HUES64 (cell line): Measurements from ENCODE around the gene PEX14.

Experiments
- H3K27ac ChIP-seq: 2 replicates; pipeline ENCODE4 v1.7.0; 2013; ENCODE audit warnings: low read depth, low read length, inconsistent platforms
- H3K27me3 ChIP-seq: 2 replicates; pipeline ENCODE4 v1.6.1; 2013; ENCODE audit warnings: mild to moderate bottlenecking, low read length; ENCODE audit not compliant: insufficient read depth
- H3K36me3 ChIP-seq: 2 replicates; pipeline ENCODE4 v1.6.1; 2013; ENCODE audit warnings: mild to moderate bottlenecking, low read length; ENCODE audit not compliant: insufficient read depth
- H3K4me1 ChIP-seq: 2 replicates; pipeline ENCODE4 v1.6.1; 2013; ENCODE audit warnings: mild to moderate bottlenecking, low read length, moderate library complexity; ENCODE audit not compliant: insufficient read depth
- H3K4me3 ChIP-seq: 2 replicates; pipeline ENCODE4 v1.5.1; 2013; ENCODE audit warnings: mild to moderate bottlenecking, low read length, moderate library complexity
- H3K9ac ChIP-seq: 2 replicates; pipeline ENCODE4 v1.6.1; 2013; ENCODE audit warnings: mild to moderate bottlenecking, low read depth, low read length
- H3K9me3 ChIP-seq: 2 replicates; pipeline ENCODE4 v1.6.1; 2013; ENCODE audit warnings: low read depth, low read length; ENCODE audit not compliant: insufficient read depth
- WGBS: fragments of 150-250, 120-280 bp; methylation state at CpG from one replicate; pipeline ENCODE4 v1.1.7; 2013; ENCODE audit warnings: missing lambda C conversion rate; 5-methylcytosine and 5-hydroxymethylcytosine counted together

Gene PEX14

GRCh38 chr1:10657088-10657847 lies 182.5 kb downstream of the PEX14 start:
- no peaks in the 10 kb centered on the region for H3K36me3 ChIP-seq
- H3K4me1 ChIP-seq: no peaks in the 10 kb centered on the region
- H3K9me3 ChIP-seq: no peaks in the 10 kb centered on the region
- H3K9ac ChIP-seq: no peak overlapping the region
- no peak overlapping the region for H3K4me3 ChIP-seq
- 86% methylated on average over 29 of the region's 29 CpGs for WGBS
- H3K27me3 ChIP-seq: peaks cover under 1% of the 10 kb centered on the region; the same call in 1 of the 2 replicates
- no peak overlapping the region for H3K27ac ChIP-seq

GRCh38 chr1:10658396-10659066 lies 183.8 kb downstream of the PEX14 start:
- Histone ChIP-seq H3K4me1 (0 out of 2 replicates have a peak, but pooled peaks cover 3% of the 10 kb centered on the region), H3K27ac (no peak overlapping the region), H3K27me3 (no peaks in the 10 kb centered on the region), H3K9ac (no peak overlapping the region), H3K36me3 (no peaks in the 10 kb centered on the region), H3K9me3 (no peaks in the 10 kb centered on the region), H3K4me3 (no peak overlapping the region)
- 91% methylated on average over 19 of the region's 19 CpGs for WGBS

- H3K9me3 ChIP-seq: no peaks in the 10 kb centered on the region
- no peaks in the 10 kb centered on the region for H3K27me3 ChIP-seq
- no peak overlapping the region for H3K9ac ChIP-seq
- H3K36me3 ChIP-seq: no peaks in the 10 kb centered on the region
- H3K27ac ChIP-seq: no peak overlapping the region
- no peak overlapping the region for H3K4me3 ChIP-seq
- peaks cover 8% of the 10 kb centered on the region; the same call in 1 of the 2 replicates for H3K4me1 ChIP-seq
- WGBS: 96% methylated on average over 18 of the region's 18 CpGs
Measured at GRCh38 chr1:10659218-10659617, 184.5 kb downstream of the PEX14 start.

DNA sequence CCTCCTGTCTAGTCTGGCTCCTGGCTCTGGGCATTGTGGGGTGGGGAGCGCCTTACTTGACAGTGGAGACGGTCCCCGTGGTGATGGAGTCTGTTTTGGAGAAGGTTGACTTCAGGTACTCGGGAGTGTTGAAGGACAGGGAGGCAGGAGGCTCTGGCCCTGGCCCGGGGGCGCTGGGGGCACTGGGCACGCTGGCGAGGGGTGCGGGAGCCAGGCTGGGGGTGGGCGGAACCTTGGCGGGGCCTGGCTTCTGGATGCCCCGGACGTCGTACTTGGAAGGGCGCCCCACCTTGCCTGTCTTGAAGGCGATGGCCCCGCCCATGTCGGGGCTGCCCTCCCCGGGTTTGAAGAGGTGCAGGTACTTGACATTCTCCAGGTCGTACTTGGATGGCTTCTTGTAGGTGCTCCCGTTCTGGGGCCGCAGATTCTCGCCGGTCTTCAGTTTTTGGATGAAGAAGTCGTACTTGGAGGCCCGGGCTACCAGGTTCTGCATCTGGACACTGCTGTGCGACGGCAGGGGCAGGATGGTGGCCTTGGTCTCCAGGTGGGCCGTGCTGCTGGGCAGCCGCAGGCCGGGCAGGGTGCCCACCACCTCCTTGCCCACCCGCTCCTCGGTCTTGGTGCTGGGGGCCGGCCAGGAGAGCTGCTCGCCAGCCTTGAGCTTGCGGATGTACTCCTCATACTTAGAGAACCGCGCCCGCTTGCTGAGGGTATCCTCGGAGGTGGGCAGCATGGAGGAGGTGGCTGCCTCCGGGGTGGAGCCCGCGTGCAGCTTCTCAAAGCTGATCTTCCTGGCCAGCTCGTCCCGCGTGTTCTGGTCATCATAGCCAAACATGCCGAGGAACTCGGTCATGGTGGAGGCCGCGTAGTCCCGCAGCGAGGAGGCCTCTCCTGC lies 185.1 kb downstream of the PEX14 start:
- Histone ChIP-seq H3K9me3 (no peaks in the 10 kb centered on the region), H3K27ac (no peak overlapping the region), H3K27me3 (no peaks in the 10 kb centered on the region), H3K4me1 (peaks cover 8% of the 10 kb centered on the region; the same call in 1 of the 2 replicates), H3K4me3 (no peak overlapping the region), H3K9ac (no peak overlapping the region), H3K36me3 (no peaks in the 10 kb centered on the region)
- 94% methylated on average over 52 of the region's 52 CpGs for WGBS

DNA sequence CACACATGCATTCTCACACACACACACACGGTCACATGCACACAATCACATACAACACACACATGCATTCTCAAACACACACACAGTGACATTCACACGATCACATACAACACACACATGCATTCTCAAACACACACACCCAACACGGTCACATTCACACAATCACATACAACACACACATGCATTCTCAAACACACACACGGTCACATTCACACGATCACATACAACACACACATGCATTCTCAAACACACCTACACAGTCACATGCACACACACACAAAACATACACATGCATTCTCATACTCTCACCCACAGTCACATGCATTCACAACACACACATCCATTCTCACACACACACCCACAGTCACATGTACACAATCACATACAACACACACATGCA lies 186.7 kb downstream of the PEX14 start:
- no peaks in the 10 kb centered on the region for H3K36me3 ChIP-seq
- no peak overlapping the region for H3K27ac ChIP-seq
- no peaks in the 10 kb centered on the region for H3K9me3 ChIP-seq
- H3K4me1 ChIP-seq: peaks cover 8% of the 10 kb centered on the region; the same call in 1 of the 2 replicates
- WGBS: 91% methylated on average over 5 of the region's 5 CpGs
- no peak overlapping the region for H3K9ac ChIP-seq
- no peak overlapping the region for H3K4me3 ChIP-seq
- no peaks in the 10 kb centered on the region for H3K27me3 ChIP-seq

DNA sequence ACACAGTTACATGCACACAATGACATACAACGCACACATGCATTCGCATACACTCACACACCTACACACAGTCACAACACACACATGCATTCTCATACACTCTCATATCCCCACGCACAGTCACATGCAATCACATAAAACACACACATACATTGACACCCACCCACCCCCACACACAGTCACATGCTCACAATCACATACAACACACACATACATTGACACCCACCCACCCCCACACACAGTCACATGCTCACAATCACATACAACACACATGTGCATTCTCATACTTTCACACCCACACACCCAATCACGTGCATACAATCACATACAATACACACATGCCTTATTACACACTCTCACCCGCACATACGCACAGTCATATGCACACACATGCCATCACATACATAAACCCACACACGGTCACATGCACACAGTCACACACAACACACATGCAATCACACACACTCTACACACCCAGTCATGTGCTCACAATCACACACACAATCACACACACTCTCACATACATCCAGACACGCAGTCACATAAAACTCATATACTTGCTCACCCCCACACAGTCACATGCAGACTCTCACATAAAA lies 187.4 kb downstream of the PEX14 start:
- H3K4me3 ChIP-seq: no peak overlapping the region
- peaks cover 8% of the 10 kb centered on the region; the same call in 1 of the 2 replicates for H3K4me1 ChIP-seq
- no peaks in the 10 kb centered on the region for H3K27me3 ChIP-seq
- H3K36me3 ChIP-seq: no peaks in the 10 kb centered on the region
- no peak overlapping the region for H3K9ac ChIP-seq
- no peak overlapping the region for H3K27ac ChIP-seq
- no peaks in the 10 kb centered on the region for H3K9me3 ChIP-seq
- WGBS: 95% methylated on average over 8 of the region's 8 CpGs

DNA sequence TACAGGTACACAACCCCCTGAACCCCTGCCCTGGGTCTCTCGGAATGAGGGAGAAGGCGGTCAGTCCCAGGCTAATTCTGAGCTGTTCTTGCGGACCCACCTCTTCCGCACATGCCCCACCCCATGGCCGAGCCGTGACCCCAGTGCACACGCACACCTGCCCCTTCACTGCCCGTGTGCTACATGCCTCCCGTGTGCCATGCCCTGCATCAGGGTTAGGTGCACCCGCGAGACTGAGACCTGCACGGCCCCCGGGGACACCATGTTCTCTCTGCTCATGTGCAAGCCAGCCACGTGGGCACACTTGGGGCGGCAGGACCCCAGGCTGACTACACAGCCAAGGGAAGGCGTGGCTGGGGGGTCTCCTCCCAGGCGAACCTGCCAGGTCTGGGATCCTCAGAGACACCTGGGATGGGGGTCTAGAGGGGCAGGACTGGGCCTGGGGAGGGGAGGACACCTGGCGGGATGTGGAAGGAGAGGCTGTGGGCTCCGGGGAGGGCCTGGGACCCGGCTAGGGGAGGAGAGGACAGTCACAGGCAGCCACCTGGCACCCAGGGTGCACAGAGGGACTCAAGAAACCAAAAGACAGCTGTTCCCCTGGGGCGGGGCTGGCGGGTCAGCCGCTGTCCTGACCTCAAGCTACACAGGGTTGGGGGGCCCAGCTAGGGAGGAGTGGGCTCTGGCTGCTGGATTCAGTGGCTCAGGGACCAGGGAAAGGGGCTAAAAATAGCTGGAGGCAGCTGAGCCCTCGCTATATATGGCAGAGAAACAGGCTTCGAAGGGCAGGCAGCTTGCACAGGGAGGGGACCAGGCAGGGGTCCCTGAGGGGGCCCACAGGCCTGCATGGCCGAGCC lies 188.3 kb downstream of the PEX14 start:
- Histone ChIP-seq H3K27me3 (no peaks in the 10 kb centered on the region), H3K4me1 (peaks cover 10% of the 10 kb centered on the region; the same call in 1 of the 2 replicates), H3K9ac (peak overlapping the region; percentile 24; the same call in 1 of the 2 replicates), H3K4me3 (no peak overlapping the region), H3K36me3 (no peaks in the 10 kb centered on the region), H3K27ac (no peak overlapping the region), H3K9me3 (no peaks in the 10 kb centered on the region)
- 85% methylated on average over 26 of the region's 26 CpGs for WGBS

GRCh38 chr1:10663678-10664035 lies 188.9 kb downstream of the PEX14 start:
- Histone ChIP-seq H3K27me3 (no peaks in the 10 kb centered on the region), H3K27ac (no peak overlapping the region), H3K4me3 (no peak overlapping the region), H3K4me1 (peaks cover 16% of the 10 kb centered on the region; the same call in 1 of the 2 replicates), H3K36me3 (no peaks in the 10 kb centered on the region), H3K9me3 (no peaks in the 10 kb centered on the region), H3K9ac (peak overlapping the region; percentile 24; the same call in 1 of the 2 replicates)
- 14% methylated on average over 15 of the region's 15 CpGs for WGBS

GRCh38 chr1:10664251-10664650 lies 189.5 kb downstream of the PEX14 start:
- 57% methylated on average over 15 of the region's 15 CpGs for WGBS

GRCh38 chr1:10665226-10665625 lies 190.5 kb downstream of the PEX14 start:
- 96% methylated on average over 31 of the region's 31 CpGs for WGBS
- H3K27ac ChIP-seq: no peak overlapping the region

More at GRCh38 chr1:10664251-10664650, 189.5 kb downstream of the PEX14 start:
- H3K4me1 ChIP-seq: peaks cover 20% of the 10 kb centered on the region; the same call in 1 of the 2 replicates
- no peak overlapping the region for H3K27ac ChIP-seq
- no peaks in the 10 kb centered on the region for H3K36me3 ChIP-seq
- no peaks in the 10 kb centered on the region for H3K9me3 ChIP-seq
- no peak overlapping the region for H3K9ac ChIP-seq
- H3K4me3 ChIP-seq: no peak overlapping the region
- H3K27me3 ChIP-seq: no peaks in the 10 kb centered on the region

More at GRCh38 chr1:10665226-10665625, 190.5 kb downstream of the PEX14 start:
- H3K36me3 ChIP-seq: no peaks in the 10 kb centered on the region
- H3K9me3 ChIP-seq: no peaks in the 10 kb centered on the region
- peaks cover 20% of the 10 kb centered on the region; the same call in 1 of the 2 replicates for H3K4me1 ChIP-seq
- no peaks in the 10 kb centered on the region for H3K27me3 ChIP-seq
- H3K4me3 ChIP-seq: no peak overlapping the region
- H3K9ac ChIP-seq: no peak overlapping the region
